Measurements from ENCODE around the gene GJC1.

The GJC1 gene

DNA sequence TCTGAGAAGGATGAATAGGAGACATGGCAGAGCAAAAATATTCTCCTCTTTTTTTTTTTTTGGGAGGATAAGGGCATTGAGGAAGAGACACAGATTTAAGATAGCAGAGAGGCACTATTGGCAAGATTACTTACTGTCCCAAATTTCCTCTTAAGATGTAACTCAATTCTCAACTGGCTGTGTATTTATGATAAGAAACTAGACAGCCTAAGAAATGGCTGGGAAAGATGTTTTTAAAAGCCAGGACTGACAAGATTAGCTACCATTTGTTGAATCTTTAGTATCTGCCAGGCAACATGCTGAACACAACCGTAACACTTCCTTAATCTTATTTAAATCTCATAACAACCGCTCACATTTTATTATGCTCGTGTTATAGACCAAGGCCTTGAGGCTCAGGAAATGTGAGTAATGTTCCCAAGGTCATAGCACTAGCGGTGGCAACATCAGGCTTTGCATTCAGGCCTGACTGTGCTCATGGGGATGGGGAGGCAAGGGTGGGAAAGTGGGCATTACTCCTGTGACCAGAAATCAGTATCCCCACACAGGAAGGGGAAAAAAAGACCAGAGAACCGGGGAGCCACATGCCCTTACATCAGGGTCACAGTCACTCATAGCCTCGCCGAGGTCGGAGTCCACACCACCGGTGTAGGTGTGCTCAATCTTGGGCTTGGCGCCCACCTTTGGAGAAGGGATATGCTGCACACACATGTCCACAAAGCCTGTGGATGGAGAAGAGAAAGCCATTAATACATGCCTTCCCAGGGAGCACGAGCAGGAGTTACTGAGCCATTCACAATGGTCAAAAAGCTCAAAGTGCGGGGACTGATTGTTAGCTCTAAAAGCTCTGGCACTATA lies 33.2 kb upstream of the GJC1 start:
- no peaks in the 10 kb centered on the region for H3K9me3 ChIP-seq (ENCODE audit: severe bottlenecking)
- DNase-seq: no peak
- H3K27ac ChIP-seq: no peak overlapping the region
- H3K27me3 ChIP-seq (ENCODE audit: insufficient read depth, low read depth, severe bottlenecking): no peaks in the 10 kb centered on the region
- H3K4me3 ChIP-seq (ENCODE audit: low read depth, low read length): no peak overlapping the region
- TF ChIP-seq, protein P1, sequence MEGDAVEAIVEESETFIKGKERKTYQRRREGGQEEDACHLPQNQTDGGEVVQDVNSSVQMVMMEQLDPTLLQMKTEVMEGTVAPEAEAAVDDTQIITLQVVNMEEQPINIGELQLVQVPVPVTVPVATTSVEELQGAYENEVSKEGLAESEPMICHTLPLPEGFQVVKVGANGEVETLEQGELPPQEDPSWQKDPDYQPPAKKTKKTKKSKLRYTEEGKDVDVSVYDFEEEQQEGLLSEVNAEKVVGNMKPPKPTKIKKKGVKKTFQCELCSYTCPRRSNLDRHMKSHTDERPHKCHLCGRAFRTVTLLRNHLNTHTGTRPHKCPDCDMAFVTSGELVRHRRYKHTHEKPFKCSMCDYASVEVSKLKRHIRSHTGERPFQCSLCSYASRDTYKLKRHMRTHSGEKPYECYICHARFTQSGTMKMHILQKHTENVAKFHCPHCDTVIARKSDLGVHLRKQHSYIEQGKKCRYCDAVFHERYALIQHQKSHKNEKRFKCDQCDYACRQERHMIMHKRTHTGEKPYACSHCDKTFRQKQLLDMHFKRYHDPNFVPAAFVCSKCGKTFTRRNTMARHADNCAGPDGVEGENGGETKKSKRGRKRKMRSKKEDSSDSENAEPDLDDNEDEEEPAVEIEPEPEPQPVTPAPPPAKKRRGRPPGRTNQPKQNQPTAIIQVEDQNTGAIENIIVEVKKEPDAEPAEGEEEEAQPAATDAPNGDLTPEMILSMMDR (IDR thresholded peaks at IDR 0.05; ENCODE audit: low read depth, low read length): no peak
- peaks cover 80% of the 10 kb centered on the region for H3K36me3 ChIP-seq

DNA sequence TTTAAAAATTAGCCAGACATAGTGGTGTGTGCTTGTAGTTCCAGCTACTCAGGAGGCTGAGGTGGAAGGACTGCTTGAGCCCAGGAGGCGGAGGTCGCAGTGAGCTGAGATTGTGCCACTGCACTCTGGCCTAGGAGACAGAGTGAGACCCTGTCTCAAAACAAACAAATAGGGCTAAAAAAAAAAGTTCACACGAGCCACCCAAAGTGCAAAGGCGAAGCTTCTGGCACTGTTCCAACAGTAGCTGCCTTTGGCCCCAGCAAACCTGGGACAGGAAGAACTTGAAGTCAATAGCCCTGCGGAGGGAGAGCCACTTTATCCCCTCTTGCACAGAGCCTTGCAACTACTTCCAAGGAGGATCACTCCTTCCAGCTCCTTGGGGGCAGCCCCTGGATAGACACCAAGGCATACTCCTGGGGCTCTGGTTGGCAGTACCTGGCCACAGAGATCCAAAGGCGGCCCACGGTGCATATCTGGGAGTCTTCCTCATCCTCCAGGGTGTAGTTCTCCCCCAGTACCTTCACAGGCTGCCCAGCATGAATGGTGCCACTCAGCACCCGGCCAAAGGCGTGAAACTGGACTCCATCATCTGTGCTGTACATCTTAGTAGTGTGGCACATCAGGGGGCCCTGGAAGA lies 32.3 kb upstream of the GJC1 start:
- no peak for DNase-seq
- H3K27ac ChIP-seq: no peak overlapping the region
- TF ChIP-seq, protein P1 (IDR thresholded peaks at IDR 0.05; ENCODE audit: low read depth, low read length): no peak
- no peaks in the 10 kb centered on the region for H3K27me3 ChIP-seq (ENCODE audit: insufficient read depth, low read depth, severe bottlenecking)
- no peaks in the 10 kb centered on the region for H3K9me3 ChIP-seq (ENCODE audit: severe bottlenecking)
- H3K36me3 ChIP-seq: peaks cover 85% of the 10 kb centered on the region
- no peak overlapping the region for H3K4me3 ChIP-seq (ENCODE audit: low read depth, low read length)

DNA sequence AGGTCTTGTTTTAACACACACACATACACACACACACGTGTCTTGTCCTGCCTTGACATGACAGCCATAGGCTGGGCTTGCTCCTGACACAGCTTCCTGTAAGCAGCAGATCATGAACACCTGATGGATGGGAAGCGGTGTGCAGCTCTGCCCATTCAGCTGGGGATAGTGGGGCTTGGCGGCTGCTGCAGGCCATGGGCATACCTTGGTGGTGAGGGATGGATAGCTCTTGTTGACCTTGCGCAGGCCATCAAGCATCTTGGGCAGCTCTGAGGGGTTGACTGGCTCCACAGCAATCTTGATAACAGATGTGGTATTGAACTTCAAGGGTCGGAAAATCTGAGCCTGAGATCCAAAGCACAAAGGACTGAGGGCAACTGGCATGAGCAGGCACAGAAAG lies 29.6 kb upstream of the GJC1 start:
- Histone ChIP-seq H3K4me3 (ENCODE audit: low read depth, low read length) (no peak overlapping the region), H3K27ac (no peak overlapping the region), H3K9me3 (ENCODE audit: severe bottlenecking) (no peaks in the 10 kb centered on the region), H3K36me3 (peaks cover 92% of the 10 kb centered on the region), H3K27me3 (ENCODE audit: insufficient read depth, low read depth, severe bottlenecking) (no peaks in the 10 kb centered on the region)
- TF ChIP-seq, protein P1 (IDR thresholded peaks at IDR 0.05; ENCODE audit: low read depth, low read length): no peak
- DNase-seq: no peak

DNA sequence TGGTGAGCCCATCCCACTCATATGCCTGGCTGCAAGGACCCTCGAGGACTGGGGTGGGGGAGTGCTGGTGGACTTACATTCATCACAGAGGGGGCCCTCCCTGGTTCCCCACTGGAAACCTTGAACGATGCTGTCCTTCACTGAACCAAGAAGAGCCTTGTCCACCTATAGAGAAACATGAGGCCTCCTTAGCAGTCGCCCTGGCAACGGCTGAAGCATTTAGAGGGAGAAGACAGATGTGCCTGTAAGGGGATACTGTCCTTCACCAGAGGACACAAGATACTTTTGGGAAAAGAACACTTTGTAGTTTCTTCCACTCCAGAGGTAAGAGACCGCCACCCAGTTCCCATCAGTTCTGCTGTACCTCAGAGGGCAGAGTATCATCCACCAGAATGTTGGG lies 24.1 kb upstream of the GJC1 start:
- Histone ChIP-seq H3K9me3 (ENCODE audit: severe bottlenecking) (no peaks in the 10 kb centered on the region), H3K27me3 (ENCODE audit: insufficient read depth, low read depth, severe bottlenecking) (no peaks in the 10 kb centered on the region), H3K4me3 (ENCODE audit: low read depth, low read length) (no peak overlapping the region), H3K36me3 (peaks cover 92% of the 10 kb centered on the region), H3K27ac (no peak overlapping the region)
- DNase-seq: no peak
- TF ChIP-seq, protein P1 (IDR thresholded peaks at IDR 0.05; ENCODE audit: low read depth, low read length): no peak

DNA sequence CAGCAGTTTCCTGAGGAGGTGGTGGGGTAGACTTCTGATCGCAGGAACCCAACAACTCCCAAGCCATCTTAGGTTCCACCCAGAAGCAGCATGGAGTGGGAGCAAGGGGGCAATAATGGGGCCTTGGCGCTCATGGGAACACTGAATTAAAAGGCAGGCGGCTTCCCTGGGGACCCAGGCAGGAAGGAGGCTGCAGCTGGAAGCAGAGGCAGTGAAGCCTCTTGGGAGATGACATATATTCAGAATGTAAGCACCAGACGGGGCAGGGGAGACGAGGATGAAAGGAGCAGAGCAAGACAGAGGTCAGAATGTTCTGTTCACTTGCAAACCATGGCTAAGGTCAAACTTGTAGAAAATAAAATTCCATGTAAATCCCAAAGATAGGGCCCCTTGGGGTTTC lies 20.5 kb upstream of the GJC1 start:
- DNase-seq: no peak
- TF ChIP-seq, protein P1 (IDR thresholded peaks at IDR 0.05; ENCODE audit: low read depth, low read length): no peak
- Histone ChIP-seq H3K36me3 (peaks cover 59% of the 10 kb centered on the region), H3K27me3 (ENCODE audit: insufficient read depth, low read depth, severe bottlenecking) (no peaks in the 10 kb centered on the region), H3K9me3 (ENCODE audit: severe bottlenecking) (no peaks in the 10 kb centered on the region), H3K27ac (no peak overlapping the region), H3K4me3 (ENCODE audit: low read depth, low read length) (no peak overlapping the region)
